CD4-positive, alpha-beta T cell treated with Interleukin-6 for 4 hours (primary cell): ENCODE data around the gene MARCHF6.
"Not testable (repeated sequence)": the region's sequence is repeated elsewhere in the genome, so short reads cannot be mapped to it uniquely, and the experiment has no call there.

Experiments used
- DNase-seq: peaks from one replicate; pipeline ENCODE4 v3.0.0-alpha.2; 2020; ENCODE audit warnings: mixed read lengths

MARCHF6 gene

GRCh38 chr5:10352430-10353240 is 860 bp upstream of the MARCHF6 start:
- DNase-seq, result no peak

GRCh38 chr5:10354048-10354872 is 765 bp downstream of the MARCHF6 start:
- DNase-seq, result peak; percentile 45

DNA sequence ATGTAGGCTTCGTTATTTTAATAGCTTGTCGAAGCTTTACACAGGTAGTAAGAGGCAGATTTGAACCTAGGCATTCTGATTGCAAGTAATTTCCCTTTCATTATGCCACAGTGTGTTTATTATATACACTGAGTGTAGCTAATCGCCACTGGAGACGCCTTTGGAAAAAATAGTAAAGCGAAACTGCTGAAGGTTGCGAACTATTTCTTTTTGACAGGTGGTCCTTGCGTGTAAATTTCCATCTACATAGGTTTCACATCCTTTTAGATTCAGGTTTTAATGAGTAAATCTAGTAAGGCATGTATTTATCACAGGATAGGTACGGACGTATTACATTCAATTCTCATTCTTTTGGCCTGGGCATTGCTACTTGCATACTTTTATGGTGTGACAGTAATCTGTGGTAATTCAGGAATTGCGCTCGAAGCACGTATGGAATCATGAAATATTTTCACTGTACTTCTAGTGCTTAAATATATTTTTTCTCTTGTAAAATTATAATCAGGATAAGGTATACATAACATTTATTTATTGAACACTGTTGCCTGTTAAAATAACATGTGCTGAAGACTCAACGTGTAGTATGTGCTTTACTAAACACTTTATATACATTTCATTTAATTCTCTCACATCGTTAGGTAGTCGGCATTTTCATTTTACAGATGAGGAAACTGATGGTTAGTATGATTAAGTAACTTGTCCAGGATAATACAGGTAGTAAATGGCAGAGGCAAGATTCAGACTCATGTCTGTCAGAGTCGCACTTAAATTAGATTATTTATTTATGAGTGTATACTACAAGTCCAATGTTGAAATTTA is 1.8 kb downstream of the MARCHF6 start:
- DNase-seq, result no peak

DNA sequence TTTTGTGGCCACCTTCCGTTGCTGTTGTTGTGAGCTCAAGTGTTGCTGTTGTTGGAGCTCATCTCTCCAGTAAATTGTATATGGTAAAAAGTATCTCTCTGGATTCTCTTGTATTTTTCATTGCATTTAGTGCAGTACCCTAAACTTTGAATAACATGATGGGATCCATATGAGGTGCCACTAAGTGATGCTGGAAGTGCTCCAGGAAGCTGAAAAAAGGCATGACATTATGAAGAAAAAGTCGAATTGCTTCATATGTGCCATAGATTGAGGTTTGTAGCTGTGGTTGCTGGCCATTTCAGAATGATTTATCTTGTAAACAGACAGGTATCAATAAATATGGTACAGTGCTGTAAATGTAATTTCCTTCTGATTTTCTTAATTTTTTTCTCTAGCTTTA is 5.5 kb downstream of the MARCHF6 start:
- no peak for DNase-seq

DNA sequence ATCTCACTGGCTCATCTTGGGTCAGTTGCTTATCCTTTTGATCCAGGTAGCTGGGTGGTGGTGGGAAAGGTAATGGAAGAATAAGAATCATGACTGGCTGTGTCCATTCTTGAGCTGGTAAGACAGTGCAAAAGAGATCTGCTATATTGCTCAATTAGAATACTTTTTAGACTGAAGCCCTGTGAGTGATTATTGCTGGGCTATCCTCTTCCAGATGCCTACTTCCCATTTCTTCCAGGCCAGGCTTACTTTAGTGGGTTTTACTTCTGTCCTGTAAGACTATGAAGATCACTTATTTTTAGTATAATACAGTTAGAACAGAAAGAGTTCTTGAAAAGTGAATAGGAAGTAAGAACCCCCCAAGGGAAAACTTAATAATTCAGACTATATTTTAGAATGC is 7.2 kb downstream of the MARCHF6 start:
- DNase-seq, result no peak

DNA sequence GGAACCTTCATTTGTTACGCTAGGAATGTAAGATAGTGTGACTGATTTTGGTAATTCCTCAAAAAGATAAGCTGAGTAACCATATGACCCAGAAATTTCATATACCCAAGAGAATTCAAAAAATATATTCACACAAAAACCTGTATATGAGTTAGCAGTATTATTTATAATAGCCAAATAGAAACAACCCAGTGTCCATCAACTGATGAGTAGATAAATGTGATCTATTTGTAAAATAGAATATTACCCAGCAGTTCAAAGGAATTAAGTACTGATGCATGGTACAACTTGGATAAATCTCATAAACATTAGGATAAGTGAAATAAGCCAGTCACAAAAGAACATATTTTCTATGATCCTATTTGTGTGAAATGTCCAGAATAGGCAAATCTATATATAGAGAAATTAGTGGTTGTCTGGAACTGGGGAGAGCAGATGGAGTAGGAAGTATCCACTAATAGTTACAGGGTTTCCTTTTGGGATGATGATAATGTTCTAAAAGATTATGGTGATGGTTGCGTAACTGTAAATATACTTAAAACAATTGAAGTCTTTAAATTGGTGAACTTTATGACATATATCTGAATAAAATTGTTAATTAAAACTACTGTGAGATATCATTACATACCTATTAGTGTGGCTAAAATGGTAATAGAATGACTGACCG is 10.2 kb downstream of the MARCHF6 start:
- DNase-seq, result no peak

DNA sequence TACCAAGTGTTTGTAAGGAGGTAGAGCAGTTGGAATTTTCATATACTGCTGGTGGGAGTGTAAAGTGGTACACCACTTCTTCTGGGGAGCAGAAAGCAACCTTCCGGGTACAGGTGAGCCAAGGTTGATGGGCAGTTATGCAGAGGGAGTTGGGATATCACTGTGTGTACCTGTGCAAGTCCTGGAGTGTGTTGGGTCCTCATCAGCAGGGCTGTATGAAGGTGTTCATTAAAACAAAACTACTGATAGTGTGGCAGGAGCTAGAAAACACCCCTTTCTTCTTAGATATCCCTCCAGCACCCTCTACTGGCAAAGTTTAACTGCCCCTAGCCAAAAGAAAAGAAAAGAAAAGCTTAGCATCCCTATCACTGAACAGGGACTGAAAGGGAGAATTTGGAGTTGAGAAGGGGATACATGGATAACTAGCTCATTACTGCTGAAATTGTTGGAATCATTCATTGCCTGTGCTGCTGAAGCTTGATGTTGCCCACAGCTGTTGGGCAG is 10.7 kb downstream of the MARCHF6 start:
- peak; percentile 9 for DNase-seq

DNA sequence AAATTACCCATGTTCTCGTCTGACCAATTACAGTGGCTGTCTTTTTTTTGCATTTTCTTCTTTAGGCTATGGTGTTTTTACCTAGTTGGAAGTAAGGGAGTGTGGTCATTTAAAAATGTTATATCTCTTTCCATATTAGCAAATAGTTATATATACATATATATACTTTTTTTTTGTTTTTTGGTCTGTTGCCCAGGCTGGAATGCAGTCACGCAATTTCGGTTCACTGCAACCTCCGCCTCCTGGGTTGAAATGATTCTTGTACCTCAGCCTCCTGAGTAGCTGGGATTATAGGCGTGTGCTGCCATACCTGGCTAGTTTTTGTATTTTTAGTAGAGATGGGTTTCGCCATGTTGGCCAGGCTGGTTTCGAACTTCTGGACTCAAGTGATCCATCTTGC is 12.3 kb downstream of the MARCHF6 start:
- no peak for DNase-seq

DNA sequence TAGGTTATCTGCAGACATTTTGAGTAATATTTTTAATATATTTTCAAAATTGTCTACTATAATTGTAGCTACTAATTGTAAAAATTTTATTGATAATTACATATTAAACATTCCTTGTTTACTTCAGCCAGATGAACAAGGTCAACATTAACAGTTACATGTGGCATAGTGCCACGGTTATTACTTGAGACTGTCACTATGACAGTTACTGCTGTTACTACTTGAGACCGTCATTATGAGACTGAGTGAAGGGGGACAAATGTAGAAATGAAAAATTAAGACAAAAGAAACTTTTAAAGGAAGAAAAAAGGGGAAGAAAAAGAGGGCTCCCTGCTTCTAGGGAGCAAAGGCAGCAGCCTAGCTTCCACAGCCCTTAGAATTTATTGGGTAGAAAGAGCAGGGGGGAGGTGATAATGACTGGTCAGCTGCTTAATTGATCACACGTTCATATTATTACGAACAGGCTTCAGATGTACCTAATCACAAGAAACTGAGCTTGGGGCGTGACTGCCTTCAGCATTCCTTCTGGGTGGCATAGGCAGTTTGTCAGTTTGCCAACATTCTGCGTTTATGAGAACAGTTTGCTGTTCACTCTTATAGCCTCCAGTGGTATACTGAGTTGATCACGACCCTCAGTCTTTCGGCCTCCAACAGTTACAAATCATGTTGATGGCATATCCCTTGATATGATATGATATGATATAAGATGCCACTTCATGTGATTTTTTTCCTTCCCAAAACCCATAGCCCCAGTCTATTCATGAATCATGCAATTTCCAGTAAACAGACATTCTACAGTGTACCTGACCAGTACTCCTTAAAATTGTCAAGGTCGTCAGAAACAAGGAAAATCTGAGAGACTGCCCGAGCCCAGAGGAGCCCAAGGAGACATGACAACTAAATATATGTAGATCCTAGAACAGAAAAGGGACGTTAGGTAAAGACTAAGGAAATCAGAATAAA is 13.1 kb downstream of the MARCHF6 start:
- no peak for DNase-seq

DNA sequence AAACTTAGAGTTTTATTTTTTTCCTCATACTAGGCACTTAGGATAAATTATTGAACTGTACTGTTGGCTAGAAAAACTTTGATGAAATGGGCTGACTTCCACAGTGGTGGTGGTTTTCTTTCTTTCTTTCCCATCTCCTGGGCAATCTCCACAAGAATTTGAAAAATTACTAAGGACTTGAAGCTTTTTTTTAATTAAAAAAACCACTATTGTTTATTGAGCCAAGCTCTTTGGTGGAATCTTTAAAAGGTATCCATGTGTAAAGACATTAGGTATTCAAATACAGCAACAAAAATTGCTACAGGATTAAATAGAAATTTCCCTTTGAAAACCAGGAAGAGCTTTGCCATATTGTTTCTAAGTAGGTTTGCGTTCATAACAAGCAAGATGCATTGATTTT is 14.1 kb downstream of the MARCHF6 start:
- DNase-seq, result no peak

- no peak for DNase-seq
Measured at GRCh38 chr5:10370931-10371330, 17.4 kb downstream of the MARCHF6 start.

- DNase-seq, result not testable (repeated sequence)
Measured at GRCh38 chr5:10371369-10371768, 17.9 kb downstream of the MARCHF6 start.

DNA sequence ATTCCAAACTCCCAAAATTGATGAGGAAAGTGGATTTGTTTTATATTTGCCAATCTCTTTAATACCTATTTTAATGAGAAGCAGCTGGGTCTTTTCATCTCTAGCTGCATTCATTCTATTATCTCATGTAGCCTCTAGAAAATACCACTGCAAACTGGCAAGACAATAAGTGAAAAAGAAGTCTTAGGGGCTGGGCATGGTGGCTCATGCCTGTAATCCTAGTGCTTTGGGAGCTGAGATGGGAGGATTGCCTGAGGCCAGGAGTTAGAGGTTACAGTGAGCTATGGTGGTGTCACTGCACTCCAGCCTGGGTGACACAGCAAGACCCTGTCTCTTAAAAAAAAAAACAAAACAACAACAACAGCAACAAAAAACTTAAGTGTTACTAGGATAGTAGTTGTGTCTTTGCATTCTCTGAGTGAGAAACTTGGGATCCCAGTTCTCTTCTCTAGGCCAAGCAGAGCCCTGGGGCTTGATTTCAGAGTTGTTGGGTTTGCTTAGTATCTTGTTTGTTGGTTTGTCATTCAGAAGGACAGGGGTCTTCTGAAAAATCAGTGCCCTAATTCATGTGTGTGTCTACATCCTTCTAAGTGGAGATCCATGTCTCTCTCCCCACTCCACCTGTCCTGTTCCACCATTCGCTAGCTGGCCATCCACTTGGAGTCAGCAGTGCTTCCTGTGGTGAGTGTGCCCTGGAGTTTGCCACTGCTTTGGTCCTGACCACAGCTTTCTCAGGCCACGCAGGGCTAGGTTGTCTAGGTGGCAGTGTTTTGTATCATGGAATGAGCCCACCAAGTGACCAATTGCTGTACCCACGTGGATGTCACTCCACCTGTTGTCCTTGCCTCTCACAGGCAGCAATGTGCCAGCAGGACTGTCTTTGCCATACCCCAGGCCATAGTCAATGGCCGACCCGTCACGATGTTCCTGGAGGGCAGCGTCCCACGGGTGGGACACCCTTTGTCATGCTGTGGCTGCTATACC is 19.5 kb downstream of the MARCHF6 start:
- no peak for DNase-seq

- DNase-seq, result no peak
Measured at GRCh38 chr5:10374046-10375022, 20.8 kb downstream of the MARCHF6 start.

GRCh38 chr5:10375146-10375545 is 21.7 kb downstream of the MARCHF6 start:
- DNase-seq, result not testable (repeated sequence)

DNA sequence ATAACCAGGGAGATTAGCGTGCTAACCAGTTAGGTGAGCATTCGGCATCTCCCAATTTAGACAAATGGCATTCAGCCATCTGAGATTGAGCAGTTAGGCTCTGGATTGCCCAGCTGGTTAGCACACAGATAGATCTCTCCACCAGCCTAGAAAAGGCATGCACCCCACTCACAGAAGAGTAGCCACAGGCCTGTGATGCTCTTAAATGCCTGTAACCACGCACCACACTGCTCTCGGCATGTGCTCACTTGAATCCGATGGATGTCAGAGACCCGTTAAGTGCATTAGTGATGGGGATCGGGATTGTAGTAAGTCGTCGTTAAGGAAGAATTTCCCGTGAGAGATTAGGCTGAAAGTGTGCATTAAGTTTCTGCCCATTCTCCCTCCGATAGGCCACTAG is 23.0 kb downstream of the MARCHF6 start:
- DNase-seq, result no peak

- DNase-seq, result no peak
Measured at GRCh38 chr5:10377081-10377480, 23.6 kb downstream of the MARCHF6 start.

DNA sequence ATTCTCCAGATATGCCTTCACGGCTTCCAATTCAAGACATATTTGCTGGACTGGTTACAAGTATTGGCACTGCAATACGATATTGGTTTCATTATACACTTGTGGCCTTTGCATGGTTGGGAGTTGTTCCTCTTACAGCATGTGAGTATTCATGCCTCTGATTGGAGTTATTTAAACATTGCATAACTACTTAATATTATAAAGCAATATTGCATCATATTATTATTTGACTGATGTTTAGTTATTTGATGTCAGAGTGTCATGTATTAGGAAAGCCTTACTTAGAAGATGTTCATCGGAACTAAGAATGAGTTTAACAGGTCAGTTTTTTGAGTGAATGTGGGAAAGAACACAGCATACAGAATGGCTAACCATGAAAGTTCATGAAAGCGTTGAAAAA is 28.3 kb downstream of the MARCHF6 start:
- DNase-seq, result no peak

GRCh38 chr5:10384483-10384882 is 31.0 kb downstream of the MARCHF6 start:
- DNase-seq, result no peak
